HEK293 (cell line): ENCODE results near the gene CNN2.

Experiments used
- CTCF ChIA-PET: fragments of 350-600 bp; formaldehyde crosslinking; extraction: SDS; loops from one replicate; lab custom pipeline; 2021; ENCODE audit warnings: antibody characterized with exemption; lab: Yijun Ruan, JAX
- POLR2A ChIA-PET: fragments of 300-600 bp; formaldehyde crosslinking; extraction: SDS; loops from one replicate; lab custom pipeline; 2020; ENCODE audit warnings: antibody characterized with exemption, inconsistent platforms; lab: Yijun Ruan, JAX
- H3K27ac ChIP-seq: fragments of 200-500 bp; sonication (Bioruptor generic); 2 replicates; pipeline ENCODE4 v1.5.1; 2014; ENCODE audit warnings: low read depth, low read length, control low read depth, inconsistent platforms; ENCODE audit errors: extremely low read depth
- H3K36me3 ChIP-seq, 2 experiments: fragments of 200-500 bp in 1 of 2; sonication (Bioruptor generic) in 1 of 2; 1 replicate in 1 of 2; 2 replicates in 1 of 2; pipeline ENCODE4 v1.5.1; 2014 to 2017; ENCODE audit warnings: inconsistent platforms in 2 of 2, low read length in 2 of 2; ENCODE audit not compliant: control insufficient read depth in 2 of 2, insufficient read depth in 1 of 2
- H3K4me1 ChIP-seq: fragments of 200-500 bp; sonication (Bioruptor generic); 2 replicates; pipeline ENCODE4 v1.5.1; 2014; ENCODE audit warnings: mild to moderate bottlenecking, low read length, inconsistent platforms; ENCODE audit not compliant: control insufficient read depth, insufficient read depth
- H3K4me3 ChIP-seq: 2 replicates; pipeline ENCODE4 v1.5.1; 2011; ENCODE audit warnings: low read depth, mild to moderate bottlenecking, control low read depth, low read length, moderate library complexity
- H3K9me3 ChIP-seq: fragments of 200-500 bp; sonication (Bioruptor generic); 2 replicates; pipeline ENCODE4 v1.5.1; 2014; ENCODE audit warnings: low read depth, low read length, inconsistent platforms; ENCODE audit not compliant: control insufficient read depth, insufficient read depth
- EGR2 ChIP-seq: fragments of 450-650 bp; formaldehyde crosslinking; IDR thresholded peaks from 2 replicates; pipeline ENCODE4 v1.5.1; 2016; ENCODE audit warnings: low read depth, missing biosample characterization, missing genetic modification characterization
- KLF16 ChIP-seq: fragments of 450-650 bp; formaldehyde crosslinking; IDR thresholded peaks from 2 replicates; pipeline ENCODE4 v1.5.1; 2017; ENCODE audit warnings: missing biosample characterization, missing genetic modification characterization
- ZFP3 ChIP-seq: fragments of 450-650 bp; formaldehyde crosslinking; IDR thresholded peaks from 2 replicates; pipeline ENCODE4 v1.5.1; 2016; ENCODE audit warnings: low read depth, missing biosample characterization, missing genetic modification characterization
- ZFP69B ChIP-seq: fragments of 450-650 bp; formaldehyde crosslinking; IDR thresholded peaks from 2 replicates; pipeline ENCODE4 v1.5.1; 2016; ENCODE audit warnings: missing biosample characterization, missing genetic modification characterization
- ZNF132 ChIP-seq: fragments of 450-650 bp; formaldehyde crosslinking; IDR thresholded peaks from 2 replicates; pipeline ENCODE4 v1.5.1; 2017; ENCODE audit warnings: missing biosample characterization, missing genetic modification characterization, borderline replicate concordance
- ZNF280D ChIP-seq: fragments of 450-650 bp; formaldehyde crosslinking; IDR thresholded peaks from 2 replicates; pipeline ENCODE4 v1.5.1; 2016; ENCODE audit warnings: missing biosample characterization, missing genetic modification characterization
- ZNF423 ChIP-seq: fragments of 450-650 bp; formaldehyde crosslinking; IDR thresholded peaks from 2 replicates; pipeline ENCODE4 v1.5.1; 2016; ENCODE audit warnings: missing biosample characterization, missing genetic modification characterization
- ZNF433 ChIP-seq: fragments of 450-650 bp; formaldehyde crosslinking; IDR thresholded peaks from 2 replicates; pipeline ENCODE4 v1.5.1; 2016; ENCODE audit warnings: missing biosample characterization, missing genetic modification characterization, low read depth
- ZNF48 ChIP-seq: fragments of 450-650 bp; formaldehyde crosslinking; IDR thresholded peaks from 2 replicates; pipeline ENCODE4 v1.5.1; 2016; ENCODE audit warnings: missing biosample characterization, missing genetic modification characterization
- ZNF692 ChIP-seq: fragments of 450-650 bp; formaldehyde crosslinking; IDR thresholded peaks from 2 replicates; pipeline ENCODE4 v1.5.1; 2016; ENCODE audit warnings: missing biosample characterization, missing genetic modification characterization
- ZNF785 ChIP-seq: fragments of 450-650 bp; formaldehyde crosslinking; IDR thresholded peaks from 2 replicates; pipeline ENCODE4 v1.5.1; 2016; ENCODE audit warnings: missing biosample characterization, missing genetic modification characterization
- TF ChIP-seq, protein P1 (sequence below): fragments of 450-650 bp; formaldehyde crosslinking; IDR thresholded peaks from 2 replicates; pipeline ENCODE4 v1.5.1; 2016; ENCODE audit warnings: missing biosample characterization, missing genetic modification characterization
- TF ChIP-seq, protein P2 (sequence below): fragments of 450-650 bp; formaldehyde crosslinking; IDR thresholded peaks from 2 replicates; pipeline ENCODE4 v1.5.1; 2016; ENCODE audit warnings: missing biosample characterization, missing genetic modification characterization

CNN2 gene

DNA sequence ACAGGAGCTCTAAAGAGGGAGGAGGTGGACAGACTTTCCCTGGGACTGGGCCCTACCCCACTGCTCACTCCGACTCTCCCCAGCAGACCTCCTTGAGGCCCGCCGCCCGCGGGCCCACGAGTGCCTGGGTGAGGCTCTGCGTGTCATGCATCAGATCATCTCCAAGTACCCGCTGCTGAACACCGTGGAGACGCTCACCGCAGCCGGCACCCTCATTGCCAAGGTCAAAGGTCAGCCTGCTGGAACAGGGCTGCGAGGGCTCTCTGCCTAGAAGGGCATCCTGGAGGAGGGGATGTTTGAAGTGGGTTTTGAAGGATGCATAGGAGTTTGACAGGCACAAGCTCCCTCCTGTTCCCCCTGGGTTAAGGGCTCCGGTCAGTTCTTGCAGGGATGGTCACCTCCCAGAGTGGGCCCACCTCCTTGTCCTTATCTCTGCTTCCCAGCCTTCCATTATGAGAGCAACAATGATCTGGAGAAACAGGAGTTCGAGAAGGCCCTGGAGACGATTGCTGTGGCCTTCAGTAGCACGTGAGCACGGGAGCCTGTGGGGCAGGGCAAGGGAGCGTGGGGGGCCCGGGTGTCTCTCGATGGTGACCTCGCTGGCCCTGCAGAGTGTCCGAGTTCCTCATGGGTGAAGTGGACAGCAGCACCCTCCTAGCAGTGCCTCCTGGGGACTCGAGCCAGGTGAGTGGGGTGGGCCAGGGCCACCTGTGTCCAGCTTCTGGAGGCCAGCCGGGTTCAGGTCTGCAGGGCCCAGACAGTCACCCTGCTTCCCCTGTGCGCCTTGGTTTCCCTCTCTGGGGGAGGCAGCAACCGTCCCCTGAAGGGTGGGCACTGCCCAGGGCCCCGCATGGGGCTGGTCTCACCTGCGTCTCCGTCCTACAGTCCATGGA, 46.9 kb downstream of the CNN2 start:
- POLR2A ChIA-PET: interaction anchor here (1.4 kb wide), 1 partner anchor 8 kb away, joined by 5 read pairs; no protein-coding TSS in a partner anchor
- TF ChIP-seq KLF16: no peak
- no peak for TF ChIP-seq ZNF280D (tag by site-specific recombination)
- TF ChIP-seq ZNF433 (tag by site-specific recombination): no peak
- peak; percentile 96 for TF ChIP-seq ZFP3 (tag by site-specific recombination)
- peak; percentile 74 for TF ChIP-seq ZFP69B (tag by site-specific recombination)
- TF ChIP-seq ZNF132: no peak
- TF ChIP-seq ZNF692 (tag by site-specific recombination): peak; percentile 59
- TF ChIP-seq ZNF423: no peak
- no peak for TF ChIP-seq EGR2 (tag by site-specific recombination)
- no peak for TF ChIP-seq ZNF785 (tag by site-specific recombination)
- Histone ChIP-seq H3K4me1 (no peaks in the 10 kb centered on the region), H3K4me3 (no peak overlapping the region), H3K27ac (no peak overlapping the region), H3K9me3 (no peaks in the 10 kb centered on the region), H3K36me3 (no peaks in the 10 kb centered on the region)
- CTCF ChIA-PET: interaction anchor here (0.5 kb wide), 1 partner anchor 279 kb away, joined by 5 read pairs; no protein-coding TSS in a partner anchor

DNA sequence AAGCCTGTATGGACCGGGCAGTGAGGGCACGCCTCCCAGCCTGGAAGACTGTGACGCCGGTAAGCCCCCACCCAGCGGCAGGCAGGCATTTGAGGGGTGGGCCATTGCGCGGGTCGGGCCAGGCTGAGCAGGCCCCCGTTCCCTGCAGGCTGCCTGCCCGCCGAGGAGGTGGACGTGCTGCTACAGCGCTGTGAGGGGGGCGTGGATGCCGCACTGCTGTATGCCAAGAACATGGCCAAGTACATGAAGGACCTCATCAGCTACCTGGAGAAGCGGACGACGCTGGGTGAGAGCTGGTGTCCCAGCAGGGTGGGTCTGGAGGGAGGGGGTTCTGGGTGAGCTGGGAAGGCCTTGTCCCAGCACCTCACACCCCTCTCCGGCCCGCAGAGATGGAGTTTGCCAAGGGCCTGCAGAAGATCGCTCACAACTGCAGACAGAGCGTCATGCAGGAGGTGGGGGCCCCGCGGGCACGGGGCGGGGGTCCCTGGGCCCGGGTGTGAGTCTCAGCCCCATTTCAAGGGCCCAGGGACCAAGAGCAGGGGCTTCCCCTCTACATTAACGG, 47.6 kb downstream of the CNN2 start:
- CTCF ChIA-PET: interaction anchor here (2.1 kb wide), 1 partner anchor 8 kb away, joined by 6 read pairs; no protein-coding TSS in a partner anchor
- no peaks in the 10 kb centered on the region for H3K36me3 ChIP-seq
- no peaks in the 10 kb centered on the region for H3K4me1 ChIP-seq
- H3K27ac ChIP-seq: no peak overlapping the region
- TF ChIP-seq, protein P1, sequence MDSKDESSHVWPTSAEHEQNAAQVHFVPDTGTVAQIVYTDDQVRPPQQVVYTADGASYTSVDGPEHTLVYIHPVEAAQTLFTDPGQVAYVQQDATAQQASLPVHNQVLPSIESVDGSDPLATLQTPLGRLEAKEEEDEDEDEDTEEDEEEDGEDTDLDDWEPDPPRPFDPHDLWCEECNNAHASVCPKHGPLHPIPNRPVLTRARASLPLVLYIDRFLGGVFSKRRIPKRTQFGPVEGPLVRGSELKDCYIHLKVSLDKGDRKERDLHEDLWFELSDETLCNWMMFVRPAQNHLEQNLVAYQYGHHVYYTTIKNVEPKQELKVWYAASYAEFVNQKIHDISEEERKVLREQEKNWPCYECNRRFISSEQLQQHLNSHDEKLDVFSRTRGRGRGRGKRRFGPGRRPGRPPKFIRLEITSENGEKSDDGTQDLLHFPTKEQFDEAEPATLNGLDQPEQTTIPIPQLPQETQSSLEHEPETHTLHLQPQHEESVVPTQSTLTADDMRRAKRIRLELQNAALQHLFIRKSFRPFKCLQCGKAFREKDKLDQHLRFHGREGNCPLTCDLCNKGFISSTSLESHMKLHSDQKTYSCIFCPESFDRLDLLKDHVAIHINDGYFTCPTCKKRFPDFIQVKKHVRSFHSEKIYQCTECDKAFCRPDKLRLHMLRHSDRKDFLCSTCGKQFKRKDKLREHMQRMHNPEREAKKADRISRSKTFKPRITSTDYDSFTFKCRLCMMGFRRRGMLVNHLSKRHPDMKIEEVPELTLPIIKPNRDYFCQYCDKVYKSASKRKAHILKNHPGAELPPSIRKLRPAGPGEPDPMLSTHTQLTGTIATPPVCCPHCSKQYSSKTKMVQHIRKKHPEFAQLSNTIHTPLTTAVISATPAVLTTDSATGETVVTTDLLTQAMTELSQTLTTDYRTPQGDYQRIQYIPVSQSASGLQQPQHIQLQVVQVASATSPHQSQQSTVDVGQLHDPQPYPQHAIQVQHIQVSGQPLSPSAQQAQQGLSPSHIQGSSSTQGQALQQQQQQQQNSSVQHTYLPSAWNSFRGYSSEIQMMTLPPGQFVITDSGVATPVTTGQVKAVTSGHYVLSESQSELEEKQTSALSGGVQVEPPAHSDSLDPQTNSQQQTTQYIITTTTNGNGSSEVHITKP (tag by site-specific recombination): peak; percentile 58
- TF ChIP-seq, protein P2, sequence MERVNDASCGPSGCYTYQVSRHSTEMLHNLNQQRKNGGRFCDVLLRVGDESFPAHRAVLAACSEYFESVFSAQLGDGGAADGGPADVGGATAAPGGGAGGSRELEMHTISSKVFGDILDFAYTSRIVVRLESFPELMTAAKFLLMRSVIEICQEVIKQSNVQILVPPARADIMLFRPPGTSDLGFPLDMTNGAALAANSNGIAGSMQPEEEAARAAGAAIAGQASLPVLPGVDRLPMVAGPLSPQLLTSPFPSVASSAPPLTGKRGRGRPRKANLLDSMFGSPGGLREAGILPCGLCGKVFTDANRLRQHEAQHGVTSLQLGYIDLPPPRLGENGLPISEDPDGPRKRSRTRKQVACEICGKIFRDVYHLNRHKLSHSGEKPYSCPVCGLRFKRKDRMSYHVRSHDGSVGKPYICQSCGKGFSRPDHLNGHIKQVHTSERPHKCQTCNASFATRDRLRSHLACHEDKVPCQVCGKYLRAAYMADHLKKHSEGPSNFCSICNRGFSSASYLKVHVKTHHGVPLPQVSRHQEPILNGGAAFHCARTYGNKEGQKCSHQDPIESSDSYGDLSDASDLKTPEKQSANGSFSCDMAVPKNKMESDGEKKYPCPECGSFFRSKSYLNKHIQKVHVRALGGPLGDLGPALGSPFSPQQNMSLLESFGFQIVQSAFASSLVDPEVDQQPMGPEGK: peak; percentile 74
- no peak for TF ChIP-seq ZNF48
- POLR2A ChIA-PET: interaction anchor here (0.7 kb wide), 1 partner anchor 179 kb away, joined by 3 read pairs; no protein-coding TSS in a partner anchor
- H3K9me3 ChIP-seq: no peaks in the 10 kb centered on the region
- no peak overlapping the region for H3K4me3 ChIP-seq
